ENCODE data around the gene STOX2. TPM values are rescaled to one million over a fixed set of nuclear protein-coding genes. Genes with fewer than 3 reads are reported as not detected.

Gene STOX2
- total and polyA plus RNA-seq, 9 donors: 2.2 to 16.4 (median 6.4) TPM

DNA sequence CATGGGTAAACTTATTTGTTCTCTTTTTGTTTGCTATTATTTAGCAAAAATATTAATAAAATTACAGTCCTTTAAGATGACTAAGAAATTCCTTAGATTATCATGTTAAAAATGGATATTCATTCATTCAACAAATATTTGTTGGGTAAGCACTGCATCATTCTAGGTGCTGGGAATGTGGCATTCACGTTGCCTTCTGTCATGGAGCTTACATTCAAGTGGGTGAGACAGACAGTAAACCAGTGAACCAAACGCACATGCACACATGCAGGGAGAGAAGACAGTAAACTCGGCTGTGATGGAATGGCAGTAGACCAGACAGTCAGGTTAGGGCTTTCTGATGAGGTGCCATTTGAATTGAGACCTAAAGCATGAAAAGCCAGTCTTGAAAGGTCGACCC, 91.8 kb downstream of the STOX2 start:
- H3K36me3 ChIP-seq: no peaks in the 10 kb centered on the region
- peaks cover 2% of the 10 kb centered on the region for H3K4me1 ChIP-seq (ENCODE audit: insufficient read depth)
- DNase-seq: no peak
- intact Hi-C loops (cut with DNase I): no loop called here
- no peak overlapping the region for H3K4me3 ChIP-seq
- TF ChIP-seq CTCF (IDR thresholded peaks at IDR 0.05) (no peak), EP300 (IDR thresholded peaks at IDR 0.05) (no peak), POLR2A (IDR thresholded peaks at IDR 0.05) (no peak)
- 76 to 90% (median 87%) methylated on average over 4 of the region's 4 CpGs for WGBS, 3 donors
- no peak overlapping the region for H3K27ac ChIP-seq
- no peaks in the 10 kb centered on the region for H3K9me3 ChIP-seq
- H3K27me3 ChIP-seq: no peaks in the 10 kb centered on the region

- Histone ChIP-seq H3K9me3 (no peaks in the 10 kb centered on the region), H3K4me1 (ENCODE audit: insufficient read depth) (peaks cover 2% of the 10 kb centered on the region), H3K36me3 (no peaks in the 10 kb centered on the region), H3K27me3 (no peaks in the 10 kb centered on the region), H3K27ac (no peak overlapping the region), H3K4me3 (no peak overlapping the region)
- TF ChIP-seq CTCF (IDR thresholded peaks at IDR 0.05) (no peak), EP300 (IDR thresholded peaks at IDR 0.05) (no peak), POLR2A (IDR thresholded peaks at IDR 0.05) (no peak)
- DNase-seq: no peak
- intact Hi-C loops (cut with DNase I): no loop called here
- 95 to 99% (median 98%) methylated on average over 6 of the region's 6 CpGs for WGBS, 3 donors
Measured at GRCh38 chr4:183999435-183999834, 94.3 kb downstream of the STOX2 start.

DNA sequence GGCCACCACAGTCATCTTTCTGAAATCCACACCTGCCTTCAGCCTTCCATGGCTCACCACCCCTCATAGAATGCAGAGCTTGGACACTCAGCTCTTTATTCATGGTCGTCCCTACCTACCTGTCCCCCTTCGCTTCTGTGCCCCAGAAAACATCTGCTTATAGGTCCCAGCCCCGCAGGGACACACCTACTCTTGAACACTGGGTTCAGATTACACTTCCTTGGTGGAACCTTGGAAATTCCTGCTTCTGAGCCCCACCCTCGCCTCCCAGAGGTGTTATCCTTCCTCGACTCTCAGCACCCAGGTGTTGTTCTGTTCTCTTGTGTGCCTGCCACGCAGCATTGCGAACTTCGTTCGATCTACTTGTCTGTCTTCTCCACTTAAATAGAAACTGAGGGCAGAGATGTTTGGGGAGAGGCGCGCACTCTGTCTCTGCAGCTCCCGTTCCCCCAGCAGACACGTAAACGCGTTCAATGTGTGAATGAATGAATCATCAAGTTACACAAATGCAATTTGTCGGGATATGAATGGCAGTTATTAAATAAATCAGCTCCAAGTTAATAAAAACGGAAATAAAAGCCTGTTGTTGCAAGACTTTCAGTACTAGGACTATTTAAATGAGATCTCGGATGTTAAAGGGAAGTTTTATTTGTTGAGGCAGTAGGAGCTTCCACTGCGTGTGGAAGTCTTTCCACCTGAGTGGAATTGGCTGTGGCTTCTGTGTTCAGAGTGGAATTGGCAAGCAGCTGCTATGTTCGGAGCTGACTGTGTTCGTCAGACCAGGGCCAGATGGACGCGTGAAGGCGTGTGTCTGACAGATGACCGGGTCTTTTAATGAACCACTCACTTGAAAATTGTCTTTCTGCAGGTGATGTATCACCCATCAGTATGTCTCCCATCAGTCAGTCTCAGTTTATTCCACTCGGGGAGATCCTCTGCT, 95.6 kb downstream of the STOX2 start:
- Histone ChIP-seq H3K9me3 (no peaks in the 10 kb centered on the region), H3K4me3 (no peak overlapping the region), H3K4me1 (ENCODE audit: insufficient read depth) (peaks cover under 1% of the 10 kb centered on the region), H3K27ac (no peak overlapping the region), H3K27me3 (no peaks in the 10 kb centered on the region), H3K36me3 (no peaks in the 10 kb centered on the region)
- TF ChIP-seq EP300 (IDR thresholded peaks at IDR 0.05) (no peak), POLR2A (IDR thresholded peaks at IDR 0.05) (no peak), CTCF (IDR thresholded peaks at IDR 0.05) (no peak)
- no peak for DNase-seq
- intact Hi-C loops (cut with DNase I): no loop called here
- WGBS, 3 donors: 93 to 94% (median 93%) methylated on average over 26 of the region's 26 CpGs

GRCh38 chr4:184003433-184003832, 98.3 kb downstream of the STOX2 start:
- Histone ChIP-seq H3K4me3 (no peak overlapping the region), H3K36me3 (no peaks in the 10 kb centered on the region), H3K4me1 (ENCODE audit: insufficient read depth) (no peaks in the 10 kb centered on the region), H3K9me3 (no peaks in the 10 kb centered on the region), H3K27ac (no peak overlapping the region), H3K27me3 (no peaks in the 10 kb centered on the region)
- WGBS, 3 donors: 96 to 100% (median 97%) methylated on average over 4 of the region's 4 CpGs
- TF ChIP-seq POLR2A (IDR thresholded peaks at IDR 0.05): no peak
- intact Hi-C loops (cut with DNase I): no loop called here
- DNase-seq: no peak

GRCh38 chr4:184007891-184008290, 102.8 kb downstream of the STOX2 start:
- no peak for DNase-seq
- intact Hi-C loops (cut with DNase I): no loop called here
- Histone ChIP-seq H3K4me3 (no peak overlapping the region), H3K9me3 (no peaks in the 10 kb centered on the region), H3K27me3 (no peaks in the 10 kb centered on the region), H3K36me3 (no peaks in the 10 kb centered on the region), H3K4me1 (ENCODE audit: insufficient read depth) (no peaks in the 10 kb centered on the region), H3K27ac (no peak overlapping the region)
- 84 to 86% (median 85%) methylated on average over 3 of the region's 3 CpGs for WGBS, 3 donors
- TF ChIP-seq EP300 (IDR thresholded peaks at IDR 0.05): no peak
- no peak for TF ChIP-seq CTCF (IDR thresholded peaks at IDR 0.05)
- TF ChIP-seq POLR2A (IDR thresholded peaks at IDR 0.05): no peak
